Activated CD4-positive, alpha-beta memory T cell treated with anti-CD3 and anti-CD28 coated beads for 36 hours (primary cell): ENCODE data around the gene SCUBE2. TPM values are rescaled to one million over a fixed set of nuclear protein-coding genes. Genes with fewer than 3 reads are reported as not detected.

Experiments used
- CTCF ChIA-PET: fragments of 350-600 bp; sonication (Branson Sonifier 250); formaldehyde crosslinking; loops from one replicate; lab custom pipeline; 2021; ENCODE audit warnings: antibody characterized with exemption, inconsistent platforms; lab: Charles Lee
- POLR2A ChIA-PET: fragments of 350-600 bp; sonication (Branson Sonifier 250); formaldehyde crosslinking; loops from one replicate; lab custom pipeline; 2021; ENCODE audit warnings: antibody characterized with exemption; lab: Charles Lee
- DNase-seq: peaks from one replicate; pipeline ENCODE4 v3.0.0-alpha.2; 2020
- H3K27ac Mint-ChIP-seq: one replicate; pipeline ENCODE4 v1.8.0; 2021; ENCODE audit warnings: mixed read lengths
- H3K27me3 Mint-ChIP-seq: one replicate; pipeline ENCODE4 v1.8.0; 2021; ENCODE audit warnings: mixed read lengths
- H3K36me3 Mint-ChIP-seq: one replicate; pipeline ENCODE4 v1.8.0; 2021; ENCODE audit warnings: mixed read lengths
- H3K4me1 Mint-ChIP-seq: one replicate; pipeline ENCODE4 v1.8.0; 2021; ENCODE audit warnings: low read depth, mixed read lengths
- H3K4me3 Mint-ChIP-seq: one replicate; pipeline ENCODE4 v1.8.0; 2021; ENCODE audit warnings: mild to moderate bottlenecking, mixed read lengths
- H3K9me3 Mint-ChIP-seq: one replicate; pipeline ENCODE4 v1.8.0; 2021; ENCODE audit warnings: mixed read lengths
- intact Hi-C: fragments of 100-400 bp; cut with micrococcal nuclease; formaldehyde crosslinking; loops from one replicate; pipeline ENCODE4 v1.15.1; 2023
- total RNA-seq, 2 experiments: library from RNA; stranded (reverse); gene quantifications; one replicate each; pipeline ENCODE4 v1.2.3, GENCODE V29; 2021

The SCUBE2 gene
- total RNA-seq, 2 experiments from 2014 or later, result not detected

GRCh38 chr11:9130297-9130696 lies 38.9 kb upstream of the SCUBE2 start:
- no peak for DNase-seq
- Mint-ChIP-seq H3K9me3 (no peaks in the 10 kb centered on the region), H3K4me1 (peaks cover 8% of the 10 kb centered on the region), H3K36me3 (peaks cover 2% of the 10 kb centered on the region), H3K27ac (no peak overlapping the region), H3K27me3 (no peaks in the 10 kb centered on the region), H3K4me3 (no peak overlapping the region)
- POLR2A ChIA-PET, result interaction anchor here (0.6 kb wide), 1 partner anchor 578 kb away, joined by 3 read pairs; no protein-coding TSS in a partner anchor
- intact Hi-C loops, result no loop called here
- CTCF ChIA-PET, result interaction anchor here (0.9 to 3.4 kb wide), 4 partner anchors 8 to 376 kb away, joined by 3 to 22 read pairs (median 3); no protein-coding TSS in a partner anchor

GRCh38 chr11:9126636-9127035 lies 35.2 kb upstream of the SCUBE2 start:
- no peak overlapping the region for H3K4me3 Mint-ChIP-seq
- intact Hi-C loops, result no loop called here
- peaks cover 2% of the 10 kb centered on the region for H3K36me3 Mint-ChIP-seq
- DNase-seq, result no peak
- no peaks in the 10 kb centered on the region for H3K9me3 Mint-ChIP-seq
- H3K27me3 Mint-ChIP-seq, result no peaks in the 10 kb centered on the region
- ChIA-PET CTCF (interaction anchor here (2.7 kb wide), 1 partner anchor 11 kb away, joined by 11 read pairs; no protein-coding TSS in a partner anchor), POLR2A (no interaction called here)
- H3K4me1 Mint-ChIP-seq, result peaks cover 8% of the 10 kb centered on the region
- H3K27ac Mint-ChIP-seq, result no peak overlapping the region

GRCh38 chr11:9125185-9125886 lies 33.9 kb upstream of the SCUBE2 start:
- Mint-ChIP-seq H3K4me1 (peaks cover 8% of the 10 kb centered on the region), H3K27ac (no peak overlapping the region), H3K36me3 (peaks cover 2% of the 10 kb centered on the region), H3K27me3 (no peaks in the 10 kb centered on the region), H3K9me3 (no peaks in the 10 kb centered on the region), H3K4me3 (no peak overlapping the region)
- ChIA-PET CTCF (interaction anchor here (0.7 to 2.7 kb wide), 2 partner anchors 13 to 479 kb away, joined by 3 to 11 read pairs; no protein-coding TSS in a partner anchor), POLR2A (interaction anchor here (0.6 kb wide), 1 partner anchor 401 kb away, joined by 3 read pairs; no protein-coding TSS in a partner anchor)
- intact Hi-C loops, result no loop called here
- DNase-seq, result no peak

DNA sequence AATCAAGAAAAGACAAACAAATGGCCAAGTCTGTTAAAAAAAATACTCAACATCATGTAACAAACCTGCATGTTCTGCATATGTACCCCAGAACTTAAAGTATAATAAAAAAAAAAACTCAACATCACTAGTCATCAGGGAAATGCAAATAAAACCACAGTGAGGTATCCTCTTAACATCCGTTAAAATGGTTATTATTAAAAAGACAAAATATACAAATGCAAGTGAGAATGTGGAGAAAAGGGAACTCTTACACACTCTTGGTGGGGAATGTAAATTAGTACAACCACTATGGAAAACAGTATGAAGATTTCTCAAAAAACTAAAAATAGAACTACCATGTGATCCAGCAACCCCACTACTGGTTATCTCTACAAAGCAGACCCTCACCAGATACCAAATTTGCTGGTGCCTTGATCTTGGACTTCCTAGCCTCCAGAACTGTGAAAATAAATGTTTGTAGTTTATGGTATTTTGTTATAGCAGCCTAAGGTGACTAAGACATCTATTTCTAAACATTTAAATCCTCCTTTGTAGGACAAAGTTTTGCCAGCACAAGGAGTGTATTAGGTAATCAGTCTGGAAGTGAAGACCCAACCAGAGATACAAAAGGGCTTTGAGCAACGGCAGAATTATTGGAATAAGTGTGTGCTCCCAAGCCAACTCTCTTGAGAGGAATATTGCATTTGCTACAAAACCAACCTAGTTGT lies 32.4 kb upstream of the SCUBE2 start:
- Mint-ChIP-seq H3K27me3 (no peaks in the 10 kb centered on the region), H3K9me3 (no peaks in the 10 kb centered on the region), H3K4me1 (peaks cover 8% of the 10 kb centered on the region), H3K27ac (no peak overlapping the region), H3K36me3 (peaks cover 2% of the 10 kb centered on the region), H3K4me3 (no peak overlapping the region)
- ChIA-PET POLR2A (no interaction called here), CTCF (interaction anchor here (1.1 to 2.7 kb wide), 3 partner anchors 14 to 210 kb away, joined by 3 to 11 read pairs (median 8); no protein-coding TSS in a partner anchor)
- intact Hi-C loops, result no loop called here
- no peak for DNase-seq

- DNase-seq, result no peak
- no peaks in the 10 kb centered on the region for H3K27me3 Mint-ChIP-seq
- H3K4me3 Mint-ChIP-seq, result no peak overlapping the region
- H3K36me3 Mint-ChIP-seq, result no peaks in the 10 kb centered on the region
- H3K4me1 Mint-ChIP-seq, result peaks cover 8% of the 10 kb centered on the region
- POLR2A ChIA-PET, result no interaction called here
- intact Hi-C loops, result no loop called here
- H3K27ac Mint-ChIP-seq, result no peak overlapping the region
- no peaks in the 10 kb centered on the region for H3K9me3 Mint-ChIP-seq
- CTCF ChIA-PET, result no interaction called here
Observed at GRCh38 chr11:9121469-9121796, 30.0 kb upstream of the SCUBE2 start.

GRCh38 chr11:9120664-9121468 lies 29.5 kb upstream of the SCUBE2 start:
- Mint-ChIP-seq H3K4me1 (peaks cover 5% of the 10 kb centered on the region), H3K27me3 (no peaks in the 10 kb centered on the region), H3K4me3 (no peak overlapping the region), H3K36me3 (no peaks in the 10 kb centered on the region), H3K9me3 (no peaks in the 10 kb centered on the region), H3K27ac (no peak overlapping the region)
- DNase-seq, result no peak
- POLR2A ChIA-PET, result no interaction called here
- CTCF ChIA-PET, result interaction anchor here (0.6 to 0.7 kb wide), 2 partner anchors 17 to 608 kb away, joined by 4 read pairs; no protein-coding TSS in a partner anchor
- intact Hi-C loops, result no loop called here

- H3K27me3 Mint-ChIP-seq, result no peaks in the 10 kb centered on the region
- intact Hi-C loops, result no loop called here
- ChIA-PET CTCF (interaction anchor here (0.6 to 1.1 kb wide), 3 partner anchors 19 to 296 kb away, joined by 3 to 4 read pairs (median 3); no protein-coding TSS in a partner anchor), POLR2A (no interaction called here)
- H3K27ac Mint-ChIP-seq, result no peak overlapping the region
- H3K9me3 Mint-ChIP-seq, result peaks cover under 1% of the 10 kb centered on the region
- H3K4me3 Mint-ChIP-seq, result no peak overlapping the region
- H3K36me3 Mint-ChIP-seq, result no peaks in the 10 kb centered on the region
- H3K4me1 Mint-ChIP-seq, result peaks cover 5% of the 10 kb centered on the region
- no peak for DNase-seq
Observed at GRCh38 chr11:9118277-9118676, 26.9 kb upstream of the SCUBE2 start.

DNA sequence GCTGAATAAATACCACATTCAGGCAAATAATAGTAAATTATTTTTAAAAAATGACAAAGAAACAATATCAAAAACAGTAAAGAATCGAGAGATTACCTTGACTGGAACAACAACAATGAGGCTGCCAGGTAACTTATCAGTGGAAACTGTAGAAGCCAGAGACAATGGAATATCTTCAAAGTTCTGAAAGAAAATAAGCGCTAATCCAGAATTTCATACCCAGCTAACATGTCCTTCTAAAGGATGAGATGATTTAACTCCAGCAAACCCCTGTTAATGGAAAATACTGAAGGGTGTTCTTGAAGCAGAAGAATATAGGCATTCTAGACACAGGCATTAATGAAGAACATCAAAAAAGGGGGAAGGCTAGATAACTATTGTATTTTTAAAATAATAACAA lies 20.7 kb upstream of the SCUBE2 start:
- H3K4me1 Mint-ChIP-seq, result peaks cover 3% of the 10 kb centered on the region
- intact Hi-C loops, result no loop called here
- H3K36me3 Mint-ChIP-seq, result no peaks in the 10 kb centered on the region
- peaks cover 19% of the 10 kb centered on the region for H3K9me3 Mint-ChIP-seq
- H3K27ac Mint-ChIP-seq, result no peak overlapping the region
- CTCF ChIA-PET, result interaction anchor here (1.5 kb wide), 1 partner anchor 96 kb away, joined by 4 read pairs; no protein-coding TSS in a partner anchor
- POLR2A ChIA-PET, result no interaction called here
- no peaks in the 10 kb centered on the region for H3K27me3 Mint-ChIP-seq
- DNase-seq, result no peak
- no peak overlapping the region for H3K4me3 Mint-ChIP-seq

DNA sequence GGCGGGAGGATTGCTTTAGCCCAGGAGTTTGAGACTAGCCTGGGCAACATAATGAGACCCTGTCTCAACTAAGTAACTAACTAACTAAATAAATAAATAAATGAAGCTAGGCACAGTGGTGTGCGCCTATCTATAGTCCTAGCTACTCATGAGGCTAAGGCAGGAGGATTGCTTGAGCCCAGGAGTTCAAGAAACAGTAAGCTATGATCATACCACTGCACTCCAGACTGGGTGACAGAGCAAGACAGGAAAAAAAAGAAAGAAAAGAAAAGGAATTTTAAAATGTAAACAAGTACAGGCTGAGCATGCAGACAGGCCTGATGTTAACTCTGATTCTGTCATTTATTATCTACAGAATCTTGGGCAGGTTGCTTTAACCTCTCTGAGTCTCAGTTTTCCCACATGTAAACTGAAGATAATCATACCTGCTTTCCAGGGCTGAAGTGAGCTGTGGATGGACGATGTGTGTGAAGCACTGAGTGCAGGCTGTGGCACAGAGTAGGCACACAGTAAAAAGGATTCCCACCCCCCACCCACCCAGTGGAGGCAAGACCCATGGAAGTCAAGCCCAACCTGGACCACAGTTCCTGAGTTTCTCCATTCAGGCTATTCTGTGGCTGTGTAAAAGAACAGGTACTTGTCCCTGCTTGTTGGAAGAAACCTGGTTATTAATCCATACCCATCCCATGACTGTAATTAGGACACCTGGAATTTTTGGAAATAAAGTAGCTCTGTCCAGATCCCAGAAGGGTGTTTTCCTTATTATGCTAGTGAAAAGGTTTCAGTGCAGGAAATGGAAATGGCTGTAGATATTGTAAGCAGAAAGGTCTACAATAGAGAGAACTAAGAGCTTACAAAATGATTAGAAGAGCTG lies 18.7 kb upstream of the SCUBE2 start:
- no peak for DNase-seq
- intact Hi-C loops, result no loop called here
- Mint-ChIP-seq H3K36me3 (no peaks in the 10 kb centered on the region), H3K9me3 (peaks cover 19% of the 10 kb centered on the region), H3K27ac (no peak overlapping the region), H3K4me1 (peaks cover 3% of the 10 kb centered on the region), H3K27me3 (no peaks in the 10 kb centered on the region), H3K4me3 (no peak overlapping the region)
- POLR2A ChIA-PET, result interaction anchor here (0.6 kb wide), 1 partner anchor 85 kb away, joined by 3 read pairs; no protein-coding TSS in a partner anchor
- CTCF ChIA-PET, result interaction anchor here (0.6 to 2.1 kb wide), 2 partner anchors 19 to 28 kb away, joined by 3 to 10 read pairs; no protein-coding TSS in a partner anchor

- Mint-ChIP-seq H3K9me3 (no peaks in the 10 kb centered on the region), H3K27ac (no peak overlapping the region), H3K4me1 (peaks cover 3% of the 10 kb centered on the region), H3K27me3 (peaks cover 13% of the 10 kb centered on the region), H3K4me3 (no peak overlapping the region), H3K36me3 (no peaks in the 10 kb centered on the region)
- ChIA-PET POLR2A (no interaction called here), CTCF (interaction anchor here (1.0 kb wide), 1 partner anchor 33 kb away, joined by 4 read pairs; no protein-coding TSS in a partner anchor)
- DNase-seq, result no peak
- intact Hi-C loops, result no loop called here
Observed at GRCh38 chr11:9104580-9104979, 13.2 kb upstream of the SCUBE2 start.
